HG03575 (cell line): Measurements from ENCODE around the gene UACA.
"Not testable (repeated sequence)": the region's sequence is repeated elsewhere in the genome, so short reads cannot be mapped to it uniquely, and the experiment has no call there.

ENCODE experiments used
- ATAC-seq: cut with Tn5 transposase; IDR thresholded peaks from one replicate; pipeline ENCODE4 v1.9.1; 2021; ENCODE audit not compliant: unreplicated experiment, insufficient number of reproducible peaks, low FRiP score; ENCODE audit errors: extremely low read depth

UACA gene

GRCh38 chr15:70763120-70763949 is at the start of gene UACA:
TSS of gene UACA (minus strand) at chr15:70763558. CDS start at chr15:70763407, 151 bp downstream.
- ATAC-seq, result no peak

GRCh38 chr15:70812827-70813364 is 49.5 kb upstream of the UACA start:
- no peak for ATAC-seq

GRCh38 chr15:70810916-70811578 is 47.7 kb upstream of the UACA start:
- ATAC-seq, result no peak

GRCh38 chr15:70806992-70807712 is 43.8 kb upstream of the UACA start:
- no peak for ATAC-seq

GRCh38 chr15:70804388-70804787 is 41.0 kb upstream of the UACA start:
- not testable (repeated sequence) for ATAC-seq

- ATAC-seq, result no peak
Measured at GRCh38 chr15:70802629-70803028, 39.3 kb upstream of the UACA start.

GRCh38 chr15:70801109-70801508 is 37.8 kb upstream of the UACA start:
- no peak for ATAC-seq

GRCh38 chr15:70799667-70800450 is 36.5 kb upstream of the UACA start:
- ATAC-seq, result no peak

GRCh38 chr15:70797464-70797863 is 34.1 kb upstream of the UACA start:
- no peak for ATAC-seq

GRCh38 chr15:70796516-70797310 is 33.4 kb upstream of the UACA start:
- no peak for ATAC-seq

GRCh38 chr15:70795311-70795665 is 31.9 kb upstream of the UACA start:
- no peak for ATAC-seq

- no peak for ATAC-seq
Measured at GRCh38 chr15:70794596-70795310, 31.4 kb upstream of the UACA start.

GRCh38 chr15:70793694-70794093 is 30.3 kb upstream of the UACA start:
- no peak for ATAC-seq

GRCh38 chr15:70792171-70792573 is 28.8 kb upstream of the UACA start:
- ATAC-seq, result no peak

GRCh38 chr15:70791259-70791658 is 27.9 kb upstream of the UACA start:
- no peak for ATAC-seq

GRCh38 chr15:70789213-70789612 is 25.9 kb upstream of the UACA start:
- ATAC-seq, result no peak
